Activated CD8-positive, alpha-beta memory T cell treated with anti-CD3 and anti-CD28 coated beads for 48 hours (primary cell): ENCODE measurements around the gene ZNF519.
"Not testable (repeated sequence)": the region's sequence is repeated elsewhere in the genome, so short reads cannot be mapped to it uniquely, and the experiment has no call there.

Experiments used
- DNase-seq, 3 experiments: peaks; one replicate each; pipeline ENCODE4 v3.0.0-alpha.2; 2020; ENCODE audit warnings: low read depth in 2 of 3, low spot score in 2 of 3

ZNF519 gene

GRCh38 chr18:14132271-14132700, at the start of gene ZNF519:
Gene ZNF519 (minus strand): TSS chr18:14132435. CDS start chr18:14132277, 158 bp downstream.
- peak; percentile 39 to 75 (median 55) for DNase-seq

DNA sequence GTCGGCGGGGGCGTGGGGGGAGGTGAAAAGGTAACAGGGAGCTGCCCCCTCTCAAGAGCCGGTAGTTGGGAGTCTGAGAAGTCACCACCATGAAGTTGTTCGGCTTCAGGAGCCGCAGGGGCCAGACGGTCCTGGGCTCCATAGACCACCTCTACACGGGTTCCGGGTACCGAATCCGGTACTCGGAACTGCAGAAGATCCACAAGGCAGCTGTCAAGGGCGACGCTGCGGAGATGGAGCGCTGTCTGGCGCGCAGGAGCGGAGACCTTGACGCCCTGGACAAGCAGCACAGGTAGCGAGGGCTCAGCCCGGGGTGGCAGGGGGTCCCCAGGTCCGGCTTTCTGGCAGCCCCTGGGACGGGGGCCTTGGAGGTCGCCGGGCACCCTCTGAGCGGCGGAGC, 47.1 kb upstream of the ZNF519 start:
- no peak for DNase-seq

- DNase-seq, result peak; percentile 57 to 70 (median 59)
These were observed 46.3 kb upstream of the ZNF519 start for GRCh38 chr18:14178321-14179196.

GRCh38 chr18:14177540-14178320, 45.5 kb upstream of the ZNF519 start:
- DNase-seq, result not testable (repeated sequence)

DNA sequence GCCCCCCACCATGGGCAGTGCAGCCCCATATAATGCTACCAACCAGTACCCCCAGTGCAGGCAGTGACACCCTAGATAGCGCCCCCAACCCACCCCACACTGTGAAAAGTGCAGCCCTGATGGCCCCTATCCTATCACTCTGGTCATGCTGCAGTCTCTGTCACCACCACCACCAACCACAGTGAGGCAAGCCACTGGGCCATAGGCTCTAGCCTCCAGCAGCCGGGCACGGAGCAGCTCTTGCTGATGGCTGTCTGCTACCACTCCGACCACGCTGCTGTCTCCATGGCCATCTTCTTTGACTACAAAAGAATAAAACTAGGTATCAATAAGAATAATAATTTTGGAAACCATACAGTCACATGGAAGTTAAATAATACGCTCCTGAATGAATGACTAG, 43.2 kb upstream of the ZNF519 start:
- not testable (repeated sequence) for DNase-seq

DNA sequence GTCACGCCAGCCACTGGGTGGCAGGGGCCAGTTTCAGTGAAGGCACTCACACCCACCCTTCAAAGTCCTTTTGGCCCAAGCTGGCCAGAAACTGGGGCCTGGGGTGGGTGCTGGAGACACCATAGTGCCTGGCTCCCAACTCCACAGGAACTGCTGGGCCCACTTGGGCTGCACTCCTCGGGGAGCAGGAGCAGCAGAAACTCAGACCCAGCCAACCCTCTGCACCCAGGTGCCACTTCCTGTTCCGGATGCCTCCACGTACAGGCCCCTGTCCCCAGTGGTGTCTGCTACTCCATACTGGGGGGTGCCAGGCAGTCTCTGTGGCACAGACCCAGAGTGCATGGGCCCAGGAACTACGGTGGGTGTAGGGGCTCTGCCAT, 42.5 kb upstream of the ZNF519 start:
- DNase-seq, result no peak

- DNase-seq, result not testable (repeated sequence)
These were observed 41.9 kb upstream of the ZNF519 start for GRCh38 chr18:14174002-14174705.

DNA sequence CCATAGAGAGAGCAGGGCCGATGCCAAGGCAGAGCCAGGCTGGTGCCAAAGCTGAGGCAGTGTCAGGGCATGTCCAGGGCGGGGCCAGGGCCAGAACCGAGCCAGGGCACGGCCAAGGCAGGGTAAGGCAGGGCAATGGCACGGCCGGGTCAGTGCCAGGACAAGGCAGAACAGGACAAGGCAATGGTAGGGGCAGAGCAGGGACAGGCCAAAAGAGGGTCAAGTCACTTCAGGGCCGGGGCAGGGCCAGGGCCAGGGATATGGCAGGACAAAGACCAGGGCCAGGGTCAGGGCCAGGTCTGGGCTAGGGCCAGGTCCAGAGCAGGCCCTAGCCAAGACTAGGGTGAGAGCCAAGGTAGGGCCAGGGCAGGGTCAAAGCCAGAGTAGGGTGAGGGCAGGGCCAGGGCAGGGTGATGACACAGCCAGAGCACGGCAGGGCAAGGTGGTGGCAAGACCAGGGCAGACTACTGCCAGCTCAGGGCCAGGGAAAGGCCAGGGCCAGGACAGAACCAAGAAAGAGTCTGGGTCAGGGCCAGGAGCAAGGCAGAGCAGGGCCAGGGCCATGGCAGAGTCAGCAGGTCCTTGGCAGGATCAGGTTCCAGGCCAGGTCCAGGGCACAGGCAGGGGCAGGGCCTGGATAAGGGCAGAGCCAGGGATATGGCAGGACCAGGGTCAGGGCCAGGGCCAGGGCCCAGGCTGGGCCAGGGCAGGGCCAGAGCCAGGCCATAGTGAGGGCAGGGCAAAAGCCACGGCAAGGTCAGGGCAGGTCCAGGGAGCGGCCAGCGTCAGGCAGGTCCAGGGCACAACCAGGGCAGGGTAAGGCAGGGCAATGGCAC, 41.1 kb upstream of the ZNF519 start:
- DNase-seq, result not testable (repeated sequence)

DNA sequence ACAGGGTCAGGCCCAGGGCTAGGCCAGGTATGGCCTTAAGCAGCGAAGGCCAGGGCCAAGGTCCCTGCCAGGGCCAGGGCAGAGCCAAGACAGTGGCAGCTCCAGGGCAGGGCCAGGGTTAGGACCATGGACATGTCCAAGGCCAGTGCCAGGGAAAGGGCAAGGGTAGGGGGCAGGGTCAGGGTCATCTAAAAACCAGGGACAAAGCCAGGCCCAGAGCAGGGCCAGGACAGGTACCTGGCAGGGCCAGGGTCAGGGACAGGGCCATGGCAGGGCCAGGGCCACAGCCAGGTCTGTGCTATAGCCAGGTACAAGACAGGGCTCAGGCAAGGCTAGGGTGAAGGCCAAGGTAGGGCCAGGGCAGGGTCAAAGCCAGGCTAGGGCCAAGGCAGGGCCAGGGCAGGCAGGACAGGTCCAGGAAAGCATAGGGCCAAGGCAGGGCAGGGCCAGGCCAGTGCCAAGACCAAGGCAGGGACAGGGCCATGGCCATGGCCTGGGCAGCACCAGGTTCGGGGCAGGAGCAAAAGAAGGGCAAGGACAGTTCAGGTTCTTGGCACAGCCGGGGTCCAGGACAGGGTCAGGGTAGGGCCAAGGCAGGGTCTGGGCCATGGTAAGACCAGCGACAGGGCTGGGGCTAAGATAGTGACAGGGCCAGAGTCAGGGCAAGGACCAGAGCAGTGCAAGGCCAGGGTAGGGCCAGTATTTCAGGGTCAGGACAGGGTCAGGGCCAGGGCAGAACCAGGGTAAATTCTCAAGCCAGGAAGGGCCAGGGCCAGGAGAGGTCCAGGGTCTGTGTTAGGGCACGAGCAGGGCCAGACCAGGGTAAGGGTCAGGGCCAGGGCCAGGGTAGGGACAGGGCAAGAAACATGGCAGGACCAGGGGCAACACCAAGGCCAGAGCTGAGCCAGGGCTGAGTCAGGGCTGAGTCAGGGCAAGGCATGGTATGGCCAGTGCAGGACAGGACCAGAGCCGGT, 40.2 kb upstream of the ZNF519 start:
- DNase-seq, result not testable (repeated sequence)

GRCh38 chr18:14171301-14172141, 39.3 kb upstream of the ZNF519 start:
- not testable (repeated sequence) for DNase-seq

DNA sequence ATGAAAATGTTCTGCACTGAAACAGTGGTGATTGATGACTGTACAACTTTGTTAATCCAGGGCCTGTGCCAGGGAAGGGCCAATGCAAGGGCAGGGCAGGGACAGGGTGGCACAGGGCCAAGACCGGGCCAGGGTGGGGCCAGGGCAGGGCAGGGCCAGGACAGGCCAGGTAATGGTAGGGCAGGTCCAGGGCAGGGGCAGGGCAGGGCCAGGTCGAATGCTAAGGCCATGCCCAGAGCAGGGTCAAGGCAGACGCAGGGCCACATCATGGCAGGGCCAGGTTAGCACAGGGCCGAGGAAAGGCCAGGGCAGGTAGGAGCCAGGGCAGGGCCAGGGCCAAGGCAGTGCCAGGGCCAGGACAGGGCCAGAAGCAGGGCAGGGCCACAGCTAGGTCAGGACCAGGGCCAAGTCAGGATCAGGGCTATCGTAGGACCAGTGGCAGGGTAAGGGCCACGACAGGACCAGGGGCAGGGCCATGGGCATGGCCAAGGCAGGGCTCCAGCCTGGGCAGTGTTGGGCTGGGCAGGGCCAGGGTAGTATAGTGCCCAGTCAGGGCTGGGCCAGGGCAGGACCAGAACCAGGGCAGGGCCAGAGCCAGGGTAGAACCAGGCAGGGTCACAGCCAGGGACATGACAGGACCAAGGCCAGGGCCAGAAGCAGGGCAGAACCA, 38.3 kb upstream of the ZNF519 start:
- DNase-seq, result not testable (repeated sequence)

DNA sequence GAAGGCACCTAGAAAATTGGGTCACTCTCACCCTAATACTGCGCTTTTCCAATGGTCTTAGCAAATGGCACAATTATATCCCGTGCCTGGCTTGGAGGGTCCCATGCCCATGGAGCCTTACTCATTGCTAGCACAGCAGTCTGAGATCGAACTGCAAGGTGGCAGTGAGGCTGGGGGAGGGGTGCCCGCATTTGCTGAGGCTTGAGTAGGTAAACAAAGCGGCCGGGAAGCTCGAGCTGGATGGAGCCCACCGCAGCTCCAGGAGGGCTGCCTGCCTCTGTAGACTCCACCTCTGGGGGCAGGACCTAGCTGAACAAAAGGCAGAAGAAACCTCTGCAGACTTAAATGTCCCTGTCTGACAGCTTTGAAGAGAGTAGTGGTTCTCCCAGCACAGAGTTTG, 30.7 kb upstream of the ZNF519 start:
- DNase-seq, result not testable (repeated sequence)

DNA sequence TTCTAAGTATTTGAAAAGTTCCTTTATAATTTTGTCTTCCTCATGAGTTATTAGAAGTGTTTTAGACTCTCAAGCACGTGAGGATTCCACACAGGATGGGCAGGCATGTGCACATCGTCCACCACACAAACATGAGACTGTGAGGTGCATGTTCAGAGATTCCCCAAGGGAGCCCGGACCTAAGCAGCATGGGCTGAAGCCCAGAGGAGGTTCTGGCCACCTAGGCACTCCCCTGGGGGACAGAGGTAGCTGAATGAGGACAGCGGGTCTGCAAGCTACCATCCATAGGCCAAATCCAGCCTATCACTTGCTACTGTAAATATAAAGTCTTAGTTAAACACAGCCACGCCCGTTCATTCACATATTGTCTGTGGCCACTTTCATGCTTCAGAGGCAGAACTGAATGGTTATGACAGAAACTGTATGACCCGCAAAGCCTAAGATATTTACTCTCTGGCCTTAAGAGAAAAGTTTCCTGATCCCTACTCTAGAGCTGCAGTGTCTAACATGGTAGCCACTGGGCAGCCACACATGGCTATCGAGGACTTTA, 19.4 kb upstream of the ZNF519 start:
- DNase-seq, result not testable (repeated sequence)

- DNase-seq, result not testable (repeated sequence)
These were observed 18.5 kb upstream of the ZNF519 start for GRCh38 chr18:14150766-14151165.

- not testable (repeated sequence) for DNase-seq
These were observed 17.7 kb upstream of the ZNF519 start for GRCh38 chr18:14149916-14150420.

GRCh38 chr18:14149121-14149850, 17.1 kb upstream of the ZNF519 start:
- DNase-seq, result not testable (repeated sequence)
